ENCODE results near the gene TMEM43. TPM values are rescaled to one million over a fixed set of nuclear protein-coding genes. Genes with fewer than 3 reads are reported as not detected.

TMEM43 gene
- total RNA-seq, 2 experiments from 2014 or later = 40.0 to 40.3 TPM

Other genes with a start within 250 kb of the TMEM43 start
- gene WNT7A, start 245.0 kb upstream of the TMEM43 start, total RNA-seq = under 1 TPM in 1 of 2 experiments, not detected in 1; 0.06 TPM
- 10 to 100 TPM; 23.3 to 27.0 TPM for gene CHCHD4, start 182 bp upstream of the TMEM43 start, total RNA-seq
- gene XPC, start 53.5 kb downstream of the TMEM43 start, total RNA-seq = 10 to 100 TPM; 28.9 to 30.1 TPM
- 10 to 100 TPM; 24.0 to 25.4 TPM for gene LSM3, start 53.8 kb downstream of the TMEM43 start, total RNA-seq